Sigmoid colon (tissue), 4 donors: ENCODE measurements around the gene SWAP70.

ENCODE experiments used
- EP300 ChIP-seq, 4 donors: sonication (generic); formaldehyde crosslinking; IDR thresholded peaks; one replicate each; pipeline ENCODE4 v1.6.1; 2017; ENCODE audit warnings: antibody characterized with exemption in 4 of 4
- POLR2A ChIP-seq, 2 donors: fragments of 450-650 bp; IDR thresholded peaks; one replicate each; pipeline ENCODE4 v1.6.1; 2016; ENCODE audit warnings: antibody characterized with exemption in 2 of 2, mild to moderate bottlenecking in 2 of 2, moderate library complexity in 2 of 2
- TF ChIP-seq, protein P1 (sequence below), 4 experiments: fragments of 450-650 bp in 3 of 4; fragments of 200-600 bp in 1 of 4; IDR thresholded peaks; one replicate each; pipeline ENCODE4 v1.5.1; 2016 to 2019; ENCODE audit warnings: antibody characterized with exemption in 4 of 4, mild to moderate bottlenecking in 3 of 4, moderate library complexity in 2 of 4

DNA sequence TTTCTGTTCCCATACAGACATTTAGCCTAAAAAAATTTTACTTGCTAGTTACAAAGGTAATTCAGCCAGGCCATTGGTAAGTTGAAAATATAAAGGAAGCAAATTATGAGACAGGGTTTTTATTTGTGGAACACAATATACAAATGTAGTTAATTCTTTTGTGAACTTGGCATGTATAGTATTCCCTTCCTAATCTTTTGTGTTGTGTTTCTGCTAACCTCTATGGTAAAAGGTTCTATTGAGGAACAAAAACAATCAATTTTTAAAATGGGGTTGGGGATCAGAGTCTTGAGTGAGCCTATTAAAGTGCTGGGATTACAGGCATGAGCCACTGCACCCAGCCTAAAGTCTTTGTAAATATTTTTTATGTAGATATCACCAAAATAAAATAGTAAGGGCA, 14.1 kb downstream of the SWAP70 start:
- TF ChIP-seq, protein P1, sequence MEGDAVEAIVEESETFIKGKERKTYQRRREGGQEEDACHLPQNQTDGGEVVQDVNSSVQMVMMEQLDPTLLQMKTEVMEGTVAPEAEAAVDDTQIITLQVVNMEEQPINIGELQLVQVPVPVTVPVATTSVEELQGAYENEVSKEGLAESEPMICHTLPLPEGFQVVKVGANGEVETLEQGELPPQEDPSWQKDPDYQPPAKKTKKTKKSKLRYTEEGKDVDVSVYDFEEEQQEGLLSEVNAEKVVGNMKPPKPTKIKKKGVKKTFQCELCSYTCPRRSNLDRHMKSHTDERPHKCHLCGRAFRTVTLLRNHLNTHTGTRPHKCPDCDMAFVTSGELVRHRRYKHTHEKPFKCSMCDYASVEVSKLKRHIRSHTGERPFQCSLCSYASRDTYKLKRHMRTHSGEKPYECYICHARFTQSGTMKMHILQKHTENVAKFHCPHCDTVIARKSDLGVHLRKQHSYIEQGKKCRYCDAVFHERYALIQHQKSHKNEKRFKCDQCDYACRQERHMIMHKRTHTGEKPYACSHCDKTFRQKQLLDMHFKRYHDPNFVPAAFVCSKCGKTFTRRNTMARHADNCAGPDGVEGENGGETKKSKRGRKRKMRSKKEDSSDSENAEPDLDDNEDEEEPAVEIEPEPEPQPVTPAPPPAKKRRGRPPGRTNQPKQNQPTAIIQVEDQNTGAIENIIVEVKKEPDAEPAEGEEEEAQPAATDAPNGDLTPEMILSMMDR (IDR thresholded peaks at IDR 0.05) = no peak
- no peak for TF ChIP-seq EP300 (IDR thresholded peaks at IDR 0.05)
- no peak for TF ChIP-seq POLR2A (IDR thresholded peaks at IDR 0.05)
